GM19372 (cell line): ENCODE results near the gene GUCY2D.
"Not testable (repeated sequence)": the region's sequence is repeated elsewhere in the genome, so short reads cannot be mapped to it uniquely, and the experiment has no call there.

Experiments used
- ATAC-seq: cut with Tn5 transposase; IDR thresholded peaks from one replicate; pipeline ENCODE4 v1.9.1; 2021; ENCODE audit warnings: mild to moderate bottlenecking, low read depth, moderate library complexity; ENCODE audit not compliant: unreplicated experiment

GUCY2D gene

DNA sequence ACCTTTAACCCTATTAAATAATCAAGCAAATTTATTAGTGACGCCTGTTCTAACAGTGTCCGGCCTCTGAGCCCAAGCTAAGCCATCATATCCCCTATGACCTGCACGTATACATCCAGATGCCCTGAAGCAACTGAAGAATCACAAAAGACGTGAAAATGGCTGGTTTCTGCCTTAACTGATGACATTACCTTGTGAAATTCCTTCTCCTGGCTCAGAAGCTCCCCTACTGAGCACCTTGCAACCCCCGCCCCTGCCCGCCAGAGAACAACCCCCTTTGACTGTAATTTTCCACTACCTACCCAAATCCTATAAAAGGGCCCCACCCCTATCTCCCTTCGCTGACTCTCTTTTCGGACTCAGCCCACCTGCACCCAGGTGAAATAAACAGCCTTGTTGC is 59.4 kb downstream of the GUCY2D start:
- ATAC-seq: not testable (repeated sequence)

DNA sequence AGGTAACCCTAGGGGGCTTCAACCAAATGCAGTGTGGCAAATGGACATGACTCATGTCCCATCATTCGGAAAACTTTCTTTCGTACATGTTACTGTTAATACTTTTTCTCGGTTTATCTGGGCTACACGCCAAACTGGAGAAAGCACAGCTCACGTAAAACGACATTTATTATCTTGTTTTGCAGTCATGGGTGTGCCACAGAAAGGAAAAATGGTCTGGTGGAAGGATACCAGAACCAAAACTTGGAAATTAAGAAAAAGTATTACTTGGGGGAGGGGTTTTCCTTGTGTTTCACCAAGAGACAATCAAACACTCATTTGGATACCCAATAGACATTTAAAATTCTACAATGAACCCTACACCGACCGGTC is 60.0 kb downstream of the GUCY2D start:
- ATAC-seq: no peak

DNA sequence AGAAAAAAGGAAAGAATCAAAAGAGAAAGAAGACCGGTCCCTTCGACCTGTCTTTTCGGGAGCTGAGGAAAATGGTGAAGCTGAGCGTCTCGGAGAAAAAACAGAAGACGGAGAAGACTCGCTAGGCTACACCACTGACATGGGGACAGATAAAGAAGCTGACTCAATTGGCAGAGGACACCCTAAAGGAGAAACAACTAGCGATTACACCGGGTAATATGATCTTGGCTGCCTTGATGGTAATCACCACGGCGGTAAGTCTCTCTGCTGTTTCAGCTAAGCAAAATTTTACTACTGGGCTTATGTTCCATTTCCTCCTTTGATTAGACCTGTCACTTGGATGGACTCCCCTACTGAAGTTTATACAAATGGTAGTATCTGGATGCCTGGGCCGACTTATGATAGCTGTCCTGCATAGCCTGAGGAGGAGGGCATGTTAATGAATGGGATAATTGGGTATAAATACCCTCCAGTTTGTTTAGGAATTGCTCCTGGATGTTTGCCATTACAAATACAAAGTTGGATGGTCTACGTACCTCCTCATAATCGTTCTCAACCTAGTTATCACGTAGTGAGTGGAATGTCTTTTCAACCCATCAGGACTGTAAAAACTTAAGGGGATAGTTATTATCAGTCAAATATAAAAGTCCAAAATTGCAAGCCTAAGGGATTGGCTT is 60.5 kb downstream of the GUCY2D start:
- no peak for ATAC-seq

DNA sequence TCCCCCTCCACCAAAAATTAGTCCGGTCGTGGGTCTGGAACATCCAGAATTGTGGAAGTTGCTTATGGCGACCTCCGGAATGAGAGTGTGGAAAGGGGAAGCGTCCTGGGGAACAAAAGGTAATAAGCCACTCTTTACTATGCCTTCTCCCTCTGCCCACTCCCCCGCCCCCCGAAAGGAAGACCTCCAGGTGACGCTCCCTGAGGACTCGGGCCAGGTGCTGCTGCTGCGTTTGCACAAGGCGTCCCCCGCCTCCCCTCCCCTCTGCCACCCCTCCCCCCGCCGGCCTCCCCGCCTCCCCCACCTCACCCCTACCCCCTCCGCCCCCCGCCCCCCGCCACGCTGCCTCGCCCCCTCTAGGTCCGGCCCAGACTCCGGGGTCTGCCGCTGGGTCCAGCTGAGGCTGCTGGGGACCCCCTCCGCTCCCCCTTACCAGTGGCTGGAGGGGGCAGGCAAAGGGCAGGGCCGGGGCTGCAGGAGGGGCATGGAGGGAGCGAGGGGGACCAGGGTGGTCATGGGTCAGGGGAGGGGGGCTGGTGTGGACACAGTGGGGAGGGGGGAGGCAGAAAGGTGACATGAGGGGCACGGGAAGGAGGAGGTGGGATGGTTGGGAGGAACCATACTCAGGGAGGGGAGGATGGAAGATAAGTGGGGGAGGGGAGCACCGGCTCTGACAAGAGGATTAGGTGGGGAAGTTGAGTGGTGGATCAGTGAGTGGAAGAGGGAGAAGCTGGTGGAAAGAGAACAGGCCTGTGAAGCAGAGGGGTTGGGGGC is 61.5 kb downstream of the GUCY2D start:
- ATAC-seq: no peak

DNA sequence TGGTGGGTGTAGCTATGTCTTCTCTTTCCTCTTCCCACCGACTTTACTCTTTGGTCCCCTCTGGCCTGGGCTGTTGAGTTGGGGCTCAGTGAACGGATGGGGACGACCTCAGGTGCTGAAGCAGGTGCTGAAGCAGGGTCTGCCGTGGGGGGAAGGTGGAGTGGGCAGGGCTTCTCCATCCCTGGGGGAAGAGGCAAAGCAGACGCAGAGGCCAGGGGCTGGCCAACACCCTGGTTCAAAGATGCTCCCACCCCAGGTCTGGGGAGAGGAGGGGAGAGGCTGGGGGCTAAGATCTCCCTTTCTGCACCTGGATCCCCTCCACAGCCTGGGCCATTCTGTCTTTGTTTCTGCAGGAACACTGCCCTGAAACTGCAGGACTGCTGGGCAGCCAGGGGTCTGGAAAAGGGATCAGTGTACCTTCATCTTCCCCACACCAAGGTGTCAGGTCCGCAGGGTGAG is 62.2 kb downstream of the GUCY2D start:
- ATAC-seq: no peak

DNA sequence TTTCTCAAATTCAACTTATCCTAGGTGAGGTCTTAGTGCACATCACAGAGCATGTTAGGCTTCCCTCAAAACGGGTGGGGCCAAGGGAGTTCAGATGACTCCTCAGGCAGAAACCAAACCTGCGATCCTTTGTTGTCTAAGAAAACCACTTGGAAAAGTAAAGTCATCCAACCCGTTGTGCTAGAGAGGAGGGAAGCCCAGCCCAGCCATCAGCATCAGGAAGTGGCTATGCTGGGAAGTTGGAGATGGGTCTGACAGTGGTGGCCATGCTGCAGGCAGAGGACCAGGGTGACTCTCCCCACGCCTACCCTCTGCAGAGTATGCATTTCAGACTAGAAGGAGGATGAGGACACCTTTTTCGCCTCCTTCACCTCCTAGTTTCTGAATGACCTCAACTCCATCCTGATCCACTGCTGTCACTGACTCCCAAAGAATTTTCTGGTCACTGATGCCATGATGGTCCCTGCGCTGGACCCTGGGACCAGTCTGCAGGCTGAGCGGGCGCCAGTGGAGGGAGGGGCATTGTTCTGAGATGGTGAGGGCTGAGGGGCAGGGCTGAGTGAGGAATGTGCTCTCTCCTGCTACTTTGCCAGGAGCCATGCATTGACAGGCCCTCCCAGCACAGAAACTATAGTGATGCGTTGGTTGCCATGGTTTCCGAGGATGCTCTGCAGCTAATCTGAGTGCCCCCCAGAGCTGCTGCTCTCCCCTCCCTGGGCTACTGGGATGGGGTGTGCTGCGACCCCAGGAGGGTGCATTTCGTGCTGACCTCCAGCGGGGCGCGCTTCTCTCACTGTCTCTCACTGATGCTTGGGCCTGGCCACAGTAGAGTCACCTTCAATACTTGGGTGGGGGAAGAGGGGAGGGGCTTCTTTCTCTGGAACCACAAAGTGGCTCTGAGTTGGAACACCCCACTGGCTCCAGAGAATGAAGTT is 64.7 kb downstream of the GUCY2D start:
- ATAC-seq: no peak

DNA sequence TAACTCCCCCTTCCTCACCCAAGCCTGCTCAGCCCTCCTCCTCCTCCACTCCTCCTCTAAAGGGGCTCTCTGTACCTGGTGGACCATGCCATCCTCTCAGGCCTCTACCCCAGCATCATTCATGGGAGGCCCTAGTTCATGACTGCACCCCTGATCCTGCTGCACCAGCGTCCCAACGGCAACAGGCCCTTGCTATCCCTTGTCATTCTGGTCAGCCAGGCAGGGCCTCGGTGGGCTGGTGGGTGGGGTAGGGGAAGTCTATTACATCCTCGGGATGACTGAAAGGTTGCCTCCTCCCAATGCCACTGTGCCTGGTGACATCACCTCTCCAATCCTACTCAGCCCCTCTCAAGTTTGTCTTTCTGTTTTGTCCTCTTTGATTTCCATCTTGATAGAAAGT is 65.4 kb downstream of the GUCY2D start:
- no peak for ATAC-seq

DNA sequence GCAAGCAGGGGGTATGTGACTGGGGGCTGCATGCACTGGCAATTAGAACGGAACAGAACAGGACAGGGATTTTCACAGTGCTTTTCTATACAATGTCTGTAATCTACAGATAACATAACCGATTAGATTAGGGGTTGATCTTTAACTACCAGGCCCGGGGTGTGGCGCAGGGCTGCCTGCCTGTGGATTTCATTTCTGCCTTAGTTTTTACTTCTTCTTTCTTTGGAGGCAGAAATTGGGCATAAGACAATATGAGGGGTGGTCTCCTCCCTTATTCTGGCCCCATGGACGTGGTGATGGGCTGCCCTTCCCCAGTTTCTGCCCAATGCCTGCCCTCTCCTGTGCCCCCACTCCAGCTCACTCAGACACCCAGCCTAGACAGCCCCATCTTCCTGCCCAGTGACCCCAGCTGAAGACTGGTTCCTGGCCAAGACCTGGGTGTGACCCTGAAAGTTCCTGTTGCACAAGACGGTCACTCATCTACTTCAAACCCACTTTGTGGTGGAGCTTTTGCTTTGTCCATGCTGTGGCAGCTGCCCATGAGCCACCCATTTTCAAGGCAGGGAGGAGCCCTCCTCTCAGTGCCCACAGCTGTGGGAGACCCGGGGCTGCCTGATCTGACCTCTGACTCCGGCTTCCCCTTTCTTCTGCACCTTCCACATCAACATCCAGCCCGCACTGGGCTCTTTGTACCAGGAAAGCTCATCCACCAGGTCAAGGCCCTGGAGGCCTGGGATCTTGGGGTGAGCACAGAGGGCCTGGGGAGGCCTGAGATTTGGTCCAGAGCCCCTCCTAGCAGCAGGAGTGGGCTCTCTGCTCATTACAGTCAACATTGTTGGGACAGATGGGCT is 66.5 kb downstream of the GUCY2D start:
- no peak for ATAC-seq

DNA sequence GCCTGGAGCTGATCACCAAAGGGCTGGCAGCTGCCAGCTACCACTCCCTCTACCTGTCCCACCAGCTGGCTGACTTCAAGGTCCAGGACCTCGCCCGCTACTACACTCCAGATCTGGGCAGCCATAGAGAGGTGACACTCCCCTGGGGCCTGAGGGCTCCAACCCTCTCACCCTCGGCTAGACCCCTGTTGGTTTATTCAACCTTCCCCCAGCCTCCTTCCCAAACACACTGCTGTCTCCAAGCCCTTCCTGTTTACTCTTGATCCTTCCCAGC is 67.1 kb downstream of the GUCY2D start:
- no peak for ATAC-seq
